ENCODE measurements around the gene TFAP2A. TPM values are rescaled to one million over a fixed set of nuclear protein-coding genes. Genes with fewer than 3 reads are reported as not detected.

Gene TFAP2A
- not detected for total RNA-seq

DNA sequence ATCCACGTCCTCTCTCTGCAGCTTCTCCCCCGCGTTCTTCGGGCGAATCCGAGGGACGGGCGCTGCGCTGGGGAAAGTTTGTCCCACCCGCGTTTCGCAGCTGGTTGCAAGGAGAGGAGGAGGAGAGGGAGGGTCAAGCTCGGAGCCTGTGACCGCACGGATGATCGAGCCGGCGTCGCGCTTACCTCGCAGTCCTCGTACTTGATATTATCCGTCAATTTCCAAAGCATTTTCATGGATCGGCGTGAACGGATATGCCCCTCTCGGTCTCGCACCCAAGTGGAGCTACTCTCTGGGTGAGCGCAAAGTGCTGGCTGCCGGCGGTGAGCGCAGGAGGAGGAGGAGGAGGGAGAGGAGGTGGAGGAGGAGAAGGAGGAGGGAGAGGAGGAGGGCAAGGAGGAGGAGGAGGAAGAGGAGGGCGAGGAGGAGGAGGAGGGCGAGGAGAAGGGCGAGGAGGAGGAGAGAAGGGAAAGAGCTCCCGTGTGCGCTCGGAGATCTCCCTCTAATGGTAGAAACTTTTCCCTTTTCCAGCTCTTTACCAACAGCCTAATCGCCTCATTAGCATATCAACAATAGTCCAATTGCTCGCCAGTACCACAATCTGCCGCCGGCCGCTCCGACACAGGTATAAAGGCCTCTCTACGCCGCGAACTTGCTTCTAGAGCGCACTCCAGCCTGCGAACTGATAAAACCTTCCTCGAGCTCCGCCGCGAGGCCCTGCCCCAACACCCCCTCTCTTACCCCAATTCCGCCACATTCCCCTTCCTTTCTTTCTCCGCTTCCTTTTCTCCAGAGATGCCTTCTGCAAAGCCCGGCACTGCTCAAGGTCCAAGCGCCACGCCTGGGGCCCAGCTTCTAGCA is at the start of gene TFAP2A:
Gene TFAP2A, minus strand, starts transcription at position 319 of the 861 bp plus-strand sequence. Its CDS starts 83 bp downstream, at position 236.

Small RNA genes lying within 50 kb of the gene (small RNA-seq; reads per million reads assigned to genes)
- gene MIR5689 (ENCODE audit: low replicate concordance), result not detected

Other genes starting within 250 kb of the TFAP2A start
- gene GCNT2, start 106.3 kb upstream of the TFAP2A start, total RNA-seq, result 26.3 TPM